Stimulated activated CD4-positive, alpha-beta T cell treated with anti-CD3 and anti-CD28 coated beads, Interleukin-1b, Interleukin-23, amount 100 ng/mL, for 48 hours (primary cell): Measurements from ENCODE around the gene XAB2.

ENCODE experiments used
- DNase-seq: peaks from one replicate; pipeline ENCODE4 v3.0.0-alpha.2; 2020

Gene XAB2

DNA sequence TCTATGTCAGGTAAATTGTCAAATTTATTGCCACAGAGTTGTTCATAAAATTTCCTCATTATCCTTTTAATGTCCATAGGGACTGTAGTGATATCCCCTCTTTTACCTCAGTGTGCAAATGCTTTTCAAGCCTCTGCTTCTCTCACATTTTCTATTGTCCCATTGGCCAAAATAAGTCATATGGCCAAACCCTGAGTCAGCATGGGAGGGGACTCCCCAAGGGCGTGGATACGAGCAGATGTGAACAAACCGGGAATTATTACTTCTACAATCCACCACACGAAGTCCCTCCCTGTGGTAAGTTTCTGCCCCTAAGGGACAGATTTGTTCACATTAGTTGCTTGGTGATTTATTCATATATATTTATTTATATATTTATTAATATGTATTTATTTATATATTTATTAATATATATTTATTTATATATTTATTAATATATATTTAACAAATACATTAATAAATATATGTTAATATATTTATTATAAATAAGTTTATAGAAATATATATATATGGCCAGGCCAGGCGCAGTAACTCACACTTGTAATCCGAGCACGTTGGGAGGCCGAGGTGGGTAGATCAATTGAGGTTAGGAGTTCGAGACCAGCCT lies 53.8 kb downstream of the XAB2 start:
- DNase-seq = no peak

- no peak for DNase-seq
Measured at GRCh38 chr19:7570761-7571160, 58.6 kb downstream of the XAB2 start.
